ENCODE measurements around the gene MYL12B.

DNA sequence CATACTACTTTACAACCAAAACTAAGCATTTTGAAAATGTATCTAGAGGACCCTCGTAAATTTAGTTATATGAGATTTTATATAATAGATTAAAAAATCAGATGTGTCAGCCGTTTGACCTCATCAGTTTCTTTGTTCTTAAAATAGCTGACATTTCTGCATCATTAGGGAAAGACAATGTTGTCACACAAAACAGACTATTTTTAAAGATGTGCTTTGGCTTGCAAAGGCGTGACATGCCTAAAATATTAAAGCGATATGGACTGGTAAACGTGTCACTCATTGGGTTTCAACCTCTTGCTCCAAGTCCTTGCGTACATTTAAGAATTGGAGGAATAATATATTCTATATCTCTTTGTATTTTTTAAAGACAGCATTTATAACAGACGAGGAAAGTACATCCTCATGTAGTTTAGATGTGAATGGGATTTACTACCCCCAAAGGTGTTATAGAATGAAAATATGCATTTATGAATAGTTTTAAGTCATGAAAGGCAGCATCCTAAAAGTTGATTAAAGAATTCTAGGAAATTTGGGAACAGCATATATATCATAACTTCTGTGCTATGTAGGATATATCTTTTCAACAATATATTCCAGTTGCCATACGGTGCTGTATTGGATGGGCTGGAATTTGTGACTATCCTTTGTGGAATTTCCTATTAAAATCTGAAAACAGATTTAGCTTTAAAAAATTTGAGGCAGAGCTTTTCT lies 10.5 kb upstream of the MYL12B start:
- TF ChIP-seq, protein P1, sequence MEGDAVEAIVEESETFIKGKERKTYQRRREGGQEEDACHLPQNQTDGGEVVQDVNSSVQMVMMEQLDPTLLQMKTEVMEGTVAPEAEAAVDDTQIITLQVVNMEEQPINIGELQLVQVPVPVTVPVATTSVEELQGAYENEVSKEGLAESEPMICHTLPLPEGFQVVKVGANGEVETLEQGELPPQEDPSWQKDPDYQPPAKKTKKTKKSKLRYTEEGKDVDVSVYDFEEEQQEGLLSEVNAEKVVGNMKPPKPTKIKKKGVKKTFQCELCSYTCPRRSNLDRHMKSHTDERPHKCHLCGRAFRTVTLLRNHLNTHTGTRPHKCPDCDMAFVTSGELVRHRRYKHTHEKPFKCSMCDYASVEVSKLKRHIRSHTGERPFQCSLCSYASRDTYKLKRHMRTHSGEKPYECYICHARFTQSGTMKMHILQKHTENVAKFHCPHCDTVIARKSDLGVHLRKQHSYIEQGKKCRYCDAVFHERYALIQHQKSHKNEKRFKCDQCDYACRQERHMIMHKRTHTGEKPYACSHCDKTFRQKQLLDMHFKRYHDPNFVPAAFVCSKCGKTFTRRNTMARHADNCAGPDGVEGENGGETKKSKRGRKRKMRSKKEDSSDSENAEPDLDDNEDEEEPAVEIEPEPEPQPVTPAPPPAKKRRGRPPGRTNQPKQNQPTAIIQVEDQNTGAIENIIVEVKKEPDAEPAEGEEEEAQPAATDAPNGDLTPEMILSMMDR (IDR thresholded peaks at IDR 0.05): no peak
- TF ChIP-seq POLR2A (IDR thresholded peaks at IDR 0.05) (no peak), POLR2AphosphoS5 (IDR thresholded peaks at IDR 0.05; ENCODE audit: insufficient read depth in 1 of 2, low read depth in 1 of 2) (no peak)
